K562 (cell line): ENCODE measurements around the gene FGF5. TPM values are rescaled to one million over a fixed set of nuclear protein-coding genes. Genes with fewer than 3 reads are reported as not detected.

ENCODE experiments used
- CEBPB ChIP-seq: fragments of 450-650 bp; IDR thresholded peaks from 2 replicates; pipeline ENCODE4 v1.6.1; 2016; ENCODE audit warnings: missing genetic modification characterization, missing compliant biosample characterization
- EP400 ChIP-seq: fragments of 450-650 bp; IDR thresholded peaks from 2 replicates; pipeline ENCODE4 v1.6.1; 2017; ENCODE audit warnings: antibody characterized with exemption, mild to moderate bottlenecking, moderate library complexity
- NFIC ChIP-seq: fragments of 450-650 bp; IDR thresholded peaks from 2 replicates; pipeline ENCODE4 v1.6.1; 2017; ENCODE audit warnings: mild to moderate bottlenecking, inconsistent platforms
- SIX5 ChIP-seq, 2 experiments: IDR thresholded peaks; 2 replicates each; pipeline ENCODE4 v1.6.1; 2011; ENCODE audit warnings: low read length in 2 of 2, borderline replicate concordance in 1 of 2, low read depth in 1 of 2, mild to moderate bottlenecking in 1 of 2, moderate library complexity in 1 of 2; ENCODE audit not compliant: insufficient read depth in 1 of 2
- TARDBP ChIP-seq: fragments of 450-650 bp; IDR thresholded peaks from 2 replicates; pipeline ENCODE4 v1.6.1; 2016
- ZFP1 ChIP-seq: fragments of 450-650 bp; formaldehyde crosslinking; IDR thresholded peaks from 2 replicates; pipeline ENCODE4 v1.4.0; 2020; ENCODE audit warnings: mild to moderate bottlenecking, mixed read lengths
- ZNF431 ChIP-seq: sonication (generic); formaldehyde crosslinking; IDR thresholded peaks from 2 replicates; pipeline ENCODE4 v1.8.0; 2022; ENCODE audit warnings: mild to moderate bottlenecking, missing genetic modification reagents
- polyA plus RNA-seq, 8 experiments: library from polyadenylated mRNA; depleted of rRNA in 4 of 8; stranded (reverse) in 5 of 8; unstranded in 3 of 8; fragments of >200 nt; fragmentation: Nextera tagmentation in 2 of 8; fragmentation: Illumina TruSeq in 1 of 8; extraction: Ambion mirVana in 2 of 8; extraction: Trizol in 1 of 8; gene quantifications; 2 replicates each; pipeline versions ENCODE4 v1.2.1 to v1.2.3, GENCODE V29; 2011 to 2014; ENCODE audit warnings: inconsistent platforms in 1 of 8, missing spikeins in 1 of 8
- total RNA-seq, 7 experiments: library from RNA; depleted of rRNA in 6 of 7; stranded (reverse); fragments of >200 nt in 6 of 7; fragmentation: Illumina TruSeq in 2 of 7; extraction: Trizol in 2 of 7; gene quantifications; 2 replicates each; pipeline versions ENCODE4 v1.2.1 to v1.2.3, GENCODE V29; 2011 to 2021; ENCODE audit warnings: low replicate concordance in 1 of 7
- TF ChIP-seq, protein P1 (sequence below): fragments of 450-650 bp; IDR thresholded peaks from 2 replicates; pipeline ENCODE4 v1.6.1; 2016; ENCODE audit warnings: missing biosample characterization, missing genetic modification characterization
- TF ChIP-seq, protein P2 (sequence below), 2 experiments: IDR thresholded peaks; 2 replicates each; pipeline ENCODE4 v1.6.1; 2012; ENCODE audit warnings: improper control_type of control experiment in 2 of 2, low read depth in 2 of 2, low read length in 2 of 2, borderline replicate concordance in 1 of 2
- TF ChIP-seq, protein P3 (sequence below): sonication (generic); formaldehyde crosslinking; IDR thresholded peaks from 2 replicates; pipeline ENCODE4 v1.8.1; 2022; ENCODE audit warnings: missing genetic modification reagents

The FGF5 gene
- total and polyA plus RNA-seq, 9 of the 15 experiments (the other 6 are each of a cell fraction or from before 2014, with no cell fraction given) = 0.38 to 2.7 (median 1.1) TPM

DNA sequence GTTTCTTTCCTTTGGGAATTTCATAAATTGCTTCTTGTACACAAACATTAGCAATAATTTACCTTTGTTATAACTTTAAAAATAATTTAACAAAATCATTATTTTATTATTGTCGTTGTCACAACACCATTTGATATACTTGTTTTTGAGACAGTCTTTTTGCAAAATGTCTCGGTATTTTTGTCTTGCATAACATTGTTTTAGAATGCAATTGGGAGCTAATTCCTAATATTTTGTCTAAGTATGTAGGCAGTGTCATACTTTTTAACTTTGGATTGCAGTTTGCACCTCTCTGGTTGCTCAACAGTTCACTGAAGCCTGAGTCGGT is 68.7 kb downstream of the FGF5 start (continued):
- TF ChIP-seq, protein P1, sequence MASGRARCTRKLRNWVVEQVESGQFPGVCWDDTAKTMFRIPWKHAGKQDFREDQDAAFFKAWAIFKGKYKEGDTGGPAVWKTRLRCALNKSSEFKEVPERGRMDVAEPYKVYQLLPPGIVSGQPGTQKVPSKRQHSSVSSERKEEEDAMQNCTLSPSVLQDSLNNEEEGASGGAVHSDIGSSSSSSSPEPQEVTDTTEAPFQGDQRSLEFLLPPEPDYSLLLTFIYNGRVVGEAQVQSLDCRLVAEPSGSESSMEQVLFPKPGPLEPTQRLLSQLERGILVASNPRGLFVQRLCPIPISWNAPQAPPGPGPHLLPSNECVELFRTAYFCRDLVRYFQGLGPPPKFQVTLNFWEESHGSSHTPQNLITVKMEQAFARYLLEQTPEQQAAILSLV (tag) = no peak
- TF ChIP-seq CEBPB (tag) (peak; percentile 76), TARDBP (no peak), EP400 (0 out of 2 replicates have a peak, but pooled peaks have one; percentile 29), SIX5 (IDR thresholded peaks at IDR 0.05; ENCODE audit: borderline replicate concordance in 1 of 2, insufficient read depth in 1 of 2, low read depth in 1 of 2, low read length in 2 of 2) (no peak), ZNF431 (CRISPR knock-in tag) (no peak), NFIC (no peak), ZFP1 (CRISPR knock-in tag) (no peak)
- TF ChIP-seq, protein P2, sequence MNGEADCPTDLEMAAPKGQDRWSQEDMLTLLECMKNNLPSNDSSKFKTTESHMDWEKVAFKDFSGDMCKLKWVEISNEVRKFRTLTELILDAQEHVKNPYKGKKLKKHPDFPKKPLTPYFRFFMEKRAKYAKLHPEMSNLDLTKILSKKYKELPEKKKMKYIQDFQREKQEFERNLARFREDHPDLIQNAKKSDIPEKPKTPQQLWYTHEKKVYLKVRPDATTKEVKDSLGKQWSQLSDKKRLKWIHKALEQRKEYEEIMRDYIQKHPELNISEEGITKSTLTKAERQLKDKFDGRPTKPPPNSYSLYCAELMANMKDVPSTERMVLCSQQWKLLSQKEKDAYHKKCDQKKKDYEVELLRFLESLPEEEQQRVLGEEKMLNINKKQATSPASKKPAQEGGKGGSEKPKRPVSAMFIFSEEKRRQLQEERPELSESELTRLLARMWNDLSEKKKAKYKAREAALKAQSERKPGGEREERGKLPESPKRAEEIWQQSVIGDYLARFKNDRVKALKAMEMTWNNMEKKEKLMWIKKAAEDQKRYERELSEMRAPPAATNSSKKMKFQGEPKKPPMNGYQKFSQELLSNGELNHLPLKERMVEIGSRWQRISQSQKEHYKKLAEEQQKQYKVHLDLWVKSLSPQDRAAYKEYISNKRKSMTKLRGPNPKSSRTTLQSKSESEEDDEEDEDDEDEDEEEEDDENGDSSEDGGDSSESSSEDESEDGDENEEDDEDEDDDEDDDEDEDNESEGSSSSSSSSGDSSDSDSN (IDR thresholded peaks at IDR 0.05; ENCODE audit: borderline replicate concordance in 1 of 2, low read depth in 2 of 2, low read length in 2 of 2) = no peak
- TF ChIP-seq, protein P3, sequence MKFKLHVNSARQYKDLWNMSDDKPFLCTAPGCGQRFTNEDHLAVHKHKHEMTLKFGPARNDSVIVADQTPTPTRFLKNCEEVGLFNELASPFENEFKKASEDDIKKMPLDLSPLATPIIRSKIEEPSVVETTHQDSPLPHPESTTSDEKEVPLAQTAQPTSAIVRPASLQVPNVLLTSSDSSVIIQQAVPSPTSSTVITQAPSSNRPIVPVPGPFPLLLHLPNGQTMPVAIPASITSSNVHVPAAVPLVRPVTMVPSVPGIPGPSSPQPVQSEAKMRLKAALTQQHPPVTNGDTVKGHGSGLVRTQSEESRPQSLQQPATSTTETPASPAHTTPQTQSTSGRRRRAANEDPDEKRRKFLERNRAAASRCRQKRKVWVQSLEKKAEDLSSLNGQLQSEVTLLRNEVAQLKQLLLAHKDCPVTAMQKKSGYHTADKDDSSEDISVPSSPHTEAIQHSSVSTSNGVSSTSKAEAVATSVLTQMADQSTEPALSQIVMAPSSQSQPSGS (CRISPR knock-in tag) = no peak
